GM12878 (cell line): Measurements from ENCODE around the gene CRBN. TPM values are rescaled to one million over a fixed set of nuclear protein-coding genes. Genes with fewer than 3 reads are reported as not detected.

Experiments used
- IKZF1 ChIP-seq: fragments of 450-650 bp; conservative IDR thresholded peaks from 2 replicates; pipeline ENCODE4 v1.6.1; 2017; ENCODE audit warnings: antibody characterized with exemption, mild to moderate bottlenecking
- IRF4 ChIP-seq: IDR thresholded peaks from 2 replicates; pipeline ENCODE4 v1.6.1; 2011; ENCODE audit warnings: low read depth, low read length
- MTA3 ChIP-seq: IDR thresholded peaks from 2 replicates; pipeline ENCODE4 v1.6.1; 2012; ENCODE audit warnings: low read length, inconsistent platforms, borderline replicate concordance
- MYB ChIP-seq: fragments of 150-350 bp; IDR thresholded peaks from 2 replicates; pipeline ENCODE4 v1.6.1; 2014; ENCODE audit warnings: mild to moderate bottlenecking, low read depth, low read length, borderline replicate concordance
- NR2C2 ChIP-seq: IDR thresholded peaks from 2 replicates; pipeline ENCODE4 v1.6.1; 2011; ENCODE audit warnings: borderline replicate concordance, low read depth; ENCODE audit not compliant: control insufficient read depth, insufficient read length
- RBBP5 ChIP-seq: fragments of 200-600 bp; sonication (generic); conservative IDR thresholded peaks from 2 replicates; pipeline ENCODE4 v1.6.1; 2016
- polyA plus RNA-seq, 11 experiments: library from polyadenylated mRNA; depleted of rRNA in 4 of 11; unstranded in 6 of 11; stranded (reverse) in 5 of 11; fragments of >200 nt; fragmentation: Nextera tagmentation in 4 of 11; fragmentation: Illumina TruSeq in 1 of 11; extraction: Ambion mirVana in 4 of 11; extraction: Trizol in 1 of 11; gene quantifications; 1 replicate in 1 of 11; 2 replicates in 10 of 11; pipeline versions ENCODE4 v1.2.1 to v1.2.3, GENCODE V29; 2011 to 2016; ENCODE audit warnings: inconsistent platforms in 2 of 11, missing spikeins in 2 of 11, low read depth in 1 of 11
- total RNA-seq, 4 experiments: library from RNA; depleted of rRNA in 3 of 4; stranded (reverse); fragments of >200 nt in 3 of 4; fragmentation: Illumina TruSeq in 1 of 4; extraction: Trizol in 1 of 4; gene quantifications; 2 replicates each; pipeline versions ENCODE4 v1.2.1 to v1.2.3, GENCODE V29; 2013 to 2021
- TF ChIP-seq, protein P1 (sequence below): fragments of 450-650 bp; IDR thresholded peaks from 2 replicates; pipeline ENCODE4 v1.6.1; 2017; ENCODE audit warnings: antibody characterized with exemption, mild to moderate bottlenecking, moderate library complexity
- TF ChIP-seq, protein P2 (sequence below): IDR thresholded peaks from 2 replicates; pipeline ENCODE4 v1.6.1; 2011; ENCODE audit warnings: borderline replicate concordance, low read depth, mild to moderate bottlenecking, moderate library complexity, mixed read lengths, low read length; ENCODE audit not compliant: insufficient read depth; ENCODE audit errors: extremely low read length

Gene CRBN
- total and polyA plus RNA-seq, 10 of the 15 experiments (the other 5 are each of a cell fraction or from before 2014, with no cell fraction given): 21.7 to 115 (median 35.8) TPM

DNA sequence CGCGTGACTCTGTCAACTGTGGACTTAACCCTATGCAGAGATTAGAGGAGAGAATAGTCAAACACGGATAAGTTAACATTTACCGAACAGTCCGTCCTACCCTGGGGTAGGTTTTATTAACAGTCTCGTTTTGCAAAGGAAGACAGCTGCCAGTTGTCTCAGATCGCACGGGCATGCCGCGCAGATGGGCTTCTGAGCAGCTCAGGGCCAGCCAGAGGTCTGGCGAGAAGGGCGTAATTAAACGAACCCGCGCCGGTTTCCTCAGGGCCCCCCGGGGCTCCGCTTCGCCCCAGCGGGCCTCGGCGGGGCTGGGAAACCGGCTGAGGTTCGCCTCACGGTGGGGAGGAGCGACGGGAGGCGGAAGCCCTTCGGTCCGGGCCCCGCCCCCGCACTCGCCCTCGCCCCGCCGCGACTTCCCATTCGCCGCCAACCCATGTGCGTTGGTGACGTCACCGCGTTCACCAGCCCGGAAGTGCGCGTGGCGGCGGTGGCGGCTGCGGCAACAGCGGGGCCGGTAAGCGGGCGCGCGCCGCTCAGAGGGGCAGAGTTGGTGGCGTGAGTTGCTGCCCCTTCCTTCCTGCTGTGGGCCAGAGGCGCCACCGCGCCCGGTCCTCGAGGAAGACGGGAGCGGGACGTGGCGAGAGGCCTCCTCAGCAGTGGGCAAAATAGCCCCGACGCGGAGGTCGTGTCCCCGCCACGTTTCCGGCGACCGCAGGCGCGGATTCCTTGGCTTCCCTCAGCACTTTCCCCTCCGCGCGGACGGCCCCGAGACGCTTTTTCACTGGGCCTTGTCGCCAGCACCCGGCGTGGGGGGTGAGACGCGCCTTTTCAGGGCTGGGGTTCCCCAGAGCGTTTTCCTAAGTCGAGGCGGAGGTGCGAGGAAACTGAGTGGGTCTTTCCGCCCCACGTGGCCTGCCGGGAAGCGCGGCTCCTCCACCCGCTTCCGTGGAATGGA, 52.7 kb downstream of the CRBN start, which contains the start of gene TRNT1 (continued):
- TF ChIP-seq, protein P1, sequence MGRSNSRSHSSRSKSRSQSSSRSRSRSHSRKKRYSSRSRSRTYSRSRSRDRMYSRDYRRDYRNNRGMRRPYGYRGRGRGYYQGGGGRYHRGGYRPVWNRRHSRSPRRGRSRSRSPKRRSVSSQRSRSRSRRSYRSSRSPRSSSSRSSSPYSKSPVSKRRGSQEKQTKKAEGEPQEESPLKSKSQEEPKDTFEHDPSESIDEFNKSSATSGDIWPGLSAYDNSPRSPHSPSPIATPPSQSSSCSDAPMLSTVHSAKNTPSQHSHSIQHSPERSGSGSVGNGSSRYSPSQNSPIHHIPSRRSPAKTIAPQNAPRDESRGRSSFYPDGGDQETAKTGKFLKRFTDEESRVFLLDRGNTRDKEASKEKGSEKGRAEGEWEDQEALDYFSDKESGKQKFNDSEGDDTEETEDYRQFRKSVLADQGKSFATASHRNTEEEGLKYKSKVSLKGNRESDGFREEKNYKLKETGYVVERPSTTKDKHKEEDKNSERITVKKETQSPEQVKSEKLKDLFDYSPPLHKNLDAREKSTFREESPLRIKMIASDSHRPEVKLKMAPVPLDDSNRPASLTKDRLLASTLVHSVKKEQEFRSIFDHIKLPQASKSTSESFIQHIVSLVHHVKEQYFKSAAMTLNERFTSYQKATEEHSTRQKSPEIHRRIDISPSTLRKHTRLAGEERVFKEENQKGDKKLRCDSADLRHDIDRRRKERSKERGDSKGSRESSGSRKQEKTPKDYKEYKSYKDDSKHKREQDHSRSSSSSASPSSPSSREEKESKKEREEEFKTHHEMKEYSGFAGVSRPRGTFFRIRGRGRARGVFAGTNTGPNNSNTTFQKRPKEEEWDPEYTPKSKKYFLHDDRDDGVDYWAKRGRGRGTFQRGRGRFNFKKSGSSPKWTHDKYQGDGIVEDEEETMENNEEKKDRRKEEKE: no peak
- TF ChIP-seq NR2C2 (no peak), IRF4 (no peak), RBBP5 (no peak), MTA3 (no peak), MYB (no peak), IKZF1 (peak; percentile 89)
- TF ChIP-seq, protein P2, sequence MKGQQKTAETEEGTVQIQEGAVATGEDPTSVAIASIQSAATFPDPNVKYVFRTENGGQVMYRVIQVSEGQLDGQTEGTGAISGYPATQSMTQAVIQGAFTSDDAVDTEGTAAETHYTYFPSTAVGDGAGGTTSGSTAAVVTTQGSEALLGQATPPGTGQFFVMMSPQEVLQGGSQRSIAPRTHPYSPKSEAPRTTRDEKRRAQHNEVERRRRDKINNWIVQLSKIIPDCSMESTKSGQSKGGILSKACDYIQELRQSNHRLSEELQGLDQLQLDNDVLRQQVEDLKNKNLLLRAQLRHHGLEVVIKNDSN: peak; percentile 65
